IMR-90 (cell line): Measurements from ENCODE around the gene PPP2R2D. TPM values are rescaled to one million over a fixed set of nuclear protein-coding genes. Genes with fewer than 3 reads are reported as not detected.

Source experiments
- ATAC-seq: fragments of 200-7000 bp; cut with Tn5 transposase; 2 replicates; pipeline ENCODE4 v1.9.1; 2020; ENCODE audit warnings: low read depth, mild to moderate bottlenecking, moderate library complexity
- BruUV-seq: library from RNA; stranded (reverse); fragments of 400-500 nt; replicated peaks from 2 replicates; lab custom pipeline; 2021; lab: Mats Ljungman, UMichigan
- CTCF ChIA-PET: fragments of 300-600 bp; formaldehyde crosslinking; extraction: SDS; loops from one replicate; lab custom pipeline; 2021; ENCODE audit warnings: antibody characterized with exemption; lab: Yijun Ruan, JAX
- POLR2A ChIA-PET: fragments of 300-600 bp; sonication (Branson Sonifier 250); formaldehyde crosslinking; loops from one replicate; lab custom pipeline; 2022; ENCODE audit warnings: antibody characterized with exemption; ENCODE audit not compliant: unreplicated experiment; lab: Charles Lee
- DNase-seq: peaks from one replicate; pipeline ENCODE4 v3.0.0; 2013
- H2AFZ ChIP-seq: replicated peaks from 2 replicates; pipeline ENCODE3; 2013; ENCODE audit warnings: low read length, mild to moderate bottlenecking; ENCODE audit not compliant: poor library complexity
- H2AK5ac ChIP-seq: 2 replicates; pipeline ENCODE4 v1.6.1; 2013; ENCODE audit warnings: low read depth, low read length, inconsistent platforms
- H2AK9ac ChIP-seq: replicated peaks from 2 replicates; pipeline ENCODE3; 2013; ENCODE audit warnings: mild to moderate bottlenecking, low read depth, low read length, moderate library complexity; ENCODE audit not compliant: poor library complexity
- H2BK120ac ChIP-seq: 2 replicates; pipeline ENCODE4 v1.6.1; 2013; ENCODE audit warnings: low read depth, low read length, inconsistent platforms
- H2BK15ac ChIP-seq: 3 replicates; pipeline ENCODE4 v1.6.1; 2013; ENCODE audit warnings: low read depth, low read length, inconsistent platforms
- H2BK20ac ChIP-seq: 2 replicates; pipeline ENCODE4 v1.6.1; 2013; ENCODE audit warnings: low read depth, mild to moderate bottlenecking, inconsistent platforms, low read length, moderate library complexity
- H2BK5ac ChIP-seq: 2 replicates; pipeline ENCODE4 v1.6.1; 2013; ENCODE audit warnings: mild to moderate bottlenecking, low read depth, low read length, inconsistent platforms; ENCODE audit not compliant: poor library complexity, severe bottlenecking
- H3K14ac ChIP-seq: replicated peaks from 2 replicates; pipeline ENCODE4 v1.6.1; 2013; ENCODE audit warnings: low read depth, low read length, inconsistent platforms
- H3K18ac ChIP-seq: 2 replicates; pipeline ENCODE4 v1.6.1; 2013; ENCODE audit warnings: low read depth, low read length, control low read depth
- H3K23ac ChIP-seq: 2 replicates; pipeline ENCODE4 v1.6.1; 2013; ENCODE audit warnings: low read depth, low read length, inconsistent platforms
- H3K27ac ChIP-seq: 2 replicates; pipeline ENCODE4 v1.5.1; 2013; ENCODE audit warnings: mild to moderate bottlenecking, control low read depth, low read length; ENCODE audit not compliant: insufficient read depth
- H3K27me3 ChIP-seq: 2 replicates; pipeline ENCODE4 v1.6.1; 2013; ENCODE audit warnings: low read length; ENCODE audit not compliant: control insufficient read depth, insufficient read depth
- H3K36me3 ChIP-seq: 2 replicates; pipeline ENCODE4 v1.6.1; 2013; ENCODE audit warnings: low read length, mixed read lengths; ENCODE audit not compliant: control insufficient read depth, insufficient read depth
- H3K4ac ChIP-seq: 2 replicates; pipeline ENCODE4 v1.6.1; 2013; ENCODE audit warnings: low read depth, low read length, inconsistent platforms
- H3K4me1 ChIP-seq: 2 replicates; pipeline ENCODE4 v1.6.1; 2013; ENCODE audit warnings: low read length, mixed read lengths; ENCODE audit not compliant: control insufficient read depth, insufficient read depth
- H3K4me2 ChIP-seq: 2 replicates; pipeline ENCODE4 v1.6.1; 2013; ENCODE audit warnings: low read depth, mild to moderate bottlenecking, control low read depth, low read length, moderate library complexity
- H3K4me3 ChIP-seq: 2 replicates; pipeline ENCODE4 v1.5.1; 2013; ENCODE audit warnings: low read depth, mild to moderate bottlenecking, control low read depth, low read length, moderate library complexity; ENCODE audit not compliant: insufficient read depth
- H3K56ac ChIP-seq: 2 replicates; pipeline ENCODE4 v1.6.1; 2013; ENCODE audit warnings: low read length, inconsistent platforms; ENCODE audit not compliant: insufficient read depth; ENCODE audit errors: extremely low read depth
- H3K79me1 ChIP-seq, 2 experiments: 2 replicates each; pipeline ENCODE4 v1.6.1; 2013; ENCODE audit warnings: low read length in 2 of 2, inconsistent platforms in 1 of 2, low read depth in 1 of 2
- H3K9ac ChIP-seq: 2 replicates; pipeline ENCODE4 v1.6.1; 2013; ENCODE audit warnings: low read depth, low read length, control low read depth
- H3K9me1 ChIP-seq: 2 replicates; pipeline ENCODE4 v1.6.1; 2013; ENCODE audit warnings: low read length, inconsistent platforms; ENCODE audit not compliant: insufficient read depth
- H3K9me3 ChIP-seq: 2 replicates; pipeline ENCODE4 v1.6.1; 2013; ENCODE audit warnings: low read length; ENCODE audit not compliant: control insufficient read depth, insufficient read depth
- H4K20me1 ChIP-seq: 2 replicates; pipeline ENCODE4 v1.6.1; 2013; ENCODE audit warnings: low read length, inconsistent platforms; ENCODE audit not compliant: insufficient read depth
- H4K5ac ChIP-seq: 2 replicates; pipeline ENCODE4 v1.6.1; 2013; ENCODE audit warnings: mild to moderate bottlenecking, low read depth, low read length, control low read depth
- H4K8ac ChIP-seq, 2 experiments: 2 replicates each; pipeline ENCODE4 v1.6.1; 2013; ENCODE audit warnings: low read depth in 2 of 2, low read length in 2 of 2, control low read depth in 1 of 2, inconsistent platforms in 1 of 2
- H4K91ac ChIP-seq: 2 replicates; pipeline ENCODE4 v1.6.1; 2013; ENCODE audit warnings: low read depth, low read length, inconsistent platforms; ENCODE audit not compliant: insufficient read depth
- CHD1 ChIP-seq: IDR thresholded peaks from 2 replicates; pipeline ENCODE4 v1.6.1; 2012; ENCODE audit warnings: low read depth, low read length, improper control_type of control experiment
- ELK1 ChIP-seq: fragments of 150-350 bp; IDR thresholded peaks from 2 replicates; pipeline ENCODE4 v1.6.1; 2016; ENCODE audit warnings: low read depth, mild to moderate bottlenecking, low read length, moderate library complexity, borderline replicate concordance
- FOS ChIP-seq: fragments of 150-350 bp; IDR thresholded peaks from 2 replicates; pipeline ENCODE4 v1.6.1; 2016; ENCODE audit warnings: low read depth, low read length
- MAFK ChIP-seq: IDR thresholded peaks from 2 replicates; pipeline ENCODE4 v1.6.1; 2012; ENCODE audit warnings: low read depth, low read length, improper control_type of control experiment
- MAZ ChIP-seq: IDR thresholded peaks from 2 replicates; pipeline ENCODE4 v1.6.1; 2012; ENCODE audit warnings: low read depth, mild to moderate bottlenecking, low read length, improper control_type of control experiment, moderate library complexity, borderline replicate concordance
- MXI1 ChIP-seq: IDR thresholded peaks from 2 replicates; pipeline ENCODE4 v1.6.1; 2012; ENCODE audit warnings: low read depth, mild to moderate bottlenecking, low read length, moderate library complexity, borderline replicate concordance
- NFE2L2 ChIP-seq: fragments of 150-350 bp; IDR thresholded peaks from 2 replicates; pipeline ENCODE4 v1.6.1; 2016; ENCODE audit warnings: low read depth, mild to moderate bottlenecking, low read length
- POLR2A ChIP-seq: IDR thresholded peaks from 2 replicates; pipeline ENCODE4 v1.6.1; 2012; ENCODE audit warnings: mild to moderate bottlenecking, low read depth, low read length
- RAD21 ChIP-seq: IDR thresholded peaks from 2 replicates; pipeline ENCODE4 v1.6.1; 2012; ENCODE audit warnings: low read length, improper control_type of control experiment
- RCOR1 ChIP-seq: IDR thresholded peaks from 2 replicates; pipeline ENCODE4 v1.6.1; 2012; ENCODE audit warnings: mild to moderate bottlenecking, low read length, improper control_type of control experiment; ENCODE audit not compliant: insufficient replicate concordance
- RFX5 ChIP-seq: IDR thresholded peaks from 2 replicates; pipeline ENCODE4 v1.8.0; 2012; ENCODE audit warnings: low read depth, mild to moderate bottlenecking, low read length, moderate library complexity
- SMC3 ChIP-seq: fragments of 150-350 bp; IDR thresholded peaks from 2 replicates; pipeline ENCODE4 v1.6.1; 2016; ENCODE audit warnings: low read depth, mild to moderate bottlenecking, antibody characterized with exemption, low read length, moderate library complexity
- WGBS, 2 experiments: methylation state at CpG; one replicate each; pipeline versions ENCODE4 v1.1.5 to v1.1.7; 2013; ENCODE audit warnings: missing lambda C conversion rate in 2 of 2; ENCODE audit not compliant: insufficient read length in 1 of 2; ENCODE audit errors: extremely low coverage in 2 of 2; 5-methylcytosine and 5-hydroxymethylcytosine counted together
- dilution Hi-C: fragments of 300-500 bp; cut with HindIII; formaldehyde crosslinking; loops from one replicate; pipeline ENCODE4 v1.14.3; 2018; ENCODE audit warnings: low sequenced_read_pairs; ENCODE audit not compliant: unreplicated experiment
- in situ Hi-C: fragments of 300-500 bp; cut with MboI; formaldehyde crosslinking; loops from 3 replicates; pipeline ENCODE4 v1.14.3; 2019; ENCODE audit warnings: low sequenced_read_pairs, inconsistent platforms, mixed read lengths
- intact Hi-C: fragments of 100-400 bp; cut with micrococcal nuclease; formaldehyde crosslinking; loops from 2 replicates; pipeline ENCODE4 v1.10.0; 2022
- polyA plus RNA-seq, 3 experiments: library from polyadenylated mRNA; depleted of rRNA; stranded (reverse); fragments of >200 nt; gene quantifications; 2 replicates each; pipeline ENCODE4 v1.2.3, GENCODE V29; 2012; ENCODE audit warnings: low replicate concordance in 1 of 3
- total RNA-seq: library from RNA; depleted of rRNA; stranded (reverse); fragments of >200 nt; gene quantifications from 2 replicates; pipeline ENCODE4 v1.2.3, GENCODE V29; 2012
- TF ChIP-seq, protein P1 (sequence below): conservative IDR thresholded peaks from 2 replicates; pipeline ENCODE4 v1.5.1; 2012; ENCODE audit warnings: mild to moderate bottlenecking, low read depth, low read length, improper control_type of control experiment
- TF ChIP-seq, protein P2 (sequence below): fragments of 150-350 bp; IDR thresholded peaks from 2 replicates; pipeline ENCODE4 v1.6.1; 2017; ENCODE audit warnings: mild to moderate bottlenecking, antibody characterized with exemption, low read length, low read depth

The PPP2R2D gene
- total and polyA plus RNA-seq, 2 of the 4 experiments (the other 2 are of a cell fraction), result 22.8 to 23.8 TPM

DNA sequence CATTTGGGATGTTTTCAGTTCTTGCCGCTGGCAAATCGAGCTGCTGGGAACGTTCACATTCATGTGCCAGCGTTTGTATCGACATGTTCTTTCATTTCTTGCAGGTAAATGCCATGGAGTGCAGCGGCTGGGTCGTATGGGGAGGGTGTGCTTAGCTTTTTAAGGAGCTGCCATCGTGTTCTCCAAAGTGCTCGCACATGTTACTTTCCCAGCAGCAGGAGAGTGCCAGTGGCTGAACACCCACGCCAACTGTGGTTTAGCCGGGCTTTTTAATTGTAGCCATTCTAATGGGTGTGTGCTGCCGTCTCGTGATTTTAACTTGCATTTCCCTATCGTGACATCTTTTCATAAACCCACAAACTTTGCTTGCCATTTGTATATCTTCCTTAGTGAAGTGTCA lies 92.5 kb downstream of the PPP2R2D start:
- Histone ChIP-seq H2BK120ac (no peak overlapping the region), H3K4me3 (no peak overlapping the region), H3K18ac (no peak overlapping the region), H3K14ac (no peak overlapping the region), H3K4me1 (peaks cover 17% of the 10 kb centered on the region), H3K4me2 (no peak overlapping the region), H3K56ac (no peak overlapping the region), H4K8ac (no peak overlapping the region), H4K20me1 (no peaks in the 10 kb centered on the region), H3K27me3 (no peaks in the 10 kb centered on the region), H2AK9ac (no peak overlapping the region), H2BK5ac (no peak overlapping the region), H3K9me1 (peaks cover 6% of the 10 kb centered on the region; the same call in 1 of the 2 replicates), H2BK20ac (no peak overlapping the region), H3K9ac (no peak overlapping the region), H3K36me3 (no peaks in the 10 kb centered on the region), H4K5ac (no peak overlapping the region), H2AFZ (no peak overlapping the region), H2BK15ac (no peak overlapping the region), H2AK5ac (no peak overlapping the region), H3K27ac (no peak overlapping the region), H3K79me1 (no peaks in the 10 kb centered on the region), H3K4ac (no peak overlapping the region), H4K91ac (no peak overlapping the region), H3K23ac (no peak overlapping the region), H3K9me3 (no peaks in the 10 kb centered on the region)
- WGBS, 2 experiments, result no CpG with 5 or more reads among the region's 14 CpGs
- ATAC-seq, result no peak
- no peak for DNase-seq
- ChIA-PET CTCF (interaction anchor here (1.3 kb wide), 1 partner anchor 9 kb away, joined by 4 read pairs; no protein-coding TSS in a partner anchor), POLR2A (no interaction called here)
- in situ Hi-C loops (no loop called here), intact Hi-C loops (no loop called here), dilution Hi-C loops (no loop called here)
- no peak for TF ChIP-seq SMC3
- TF ChIP-seq, protein P1, sequence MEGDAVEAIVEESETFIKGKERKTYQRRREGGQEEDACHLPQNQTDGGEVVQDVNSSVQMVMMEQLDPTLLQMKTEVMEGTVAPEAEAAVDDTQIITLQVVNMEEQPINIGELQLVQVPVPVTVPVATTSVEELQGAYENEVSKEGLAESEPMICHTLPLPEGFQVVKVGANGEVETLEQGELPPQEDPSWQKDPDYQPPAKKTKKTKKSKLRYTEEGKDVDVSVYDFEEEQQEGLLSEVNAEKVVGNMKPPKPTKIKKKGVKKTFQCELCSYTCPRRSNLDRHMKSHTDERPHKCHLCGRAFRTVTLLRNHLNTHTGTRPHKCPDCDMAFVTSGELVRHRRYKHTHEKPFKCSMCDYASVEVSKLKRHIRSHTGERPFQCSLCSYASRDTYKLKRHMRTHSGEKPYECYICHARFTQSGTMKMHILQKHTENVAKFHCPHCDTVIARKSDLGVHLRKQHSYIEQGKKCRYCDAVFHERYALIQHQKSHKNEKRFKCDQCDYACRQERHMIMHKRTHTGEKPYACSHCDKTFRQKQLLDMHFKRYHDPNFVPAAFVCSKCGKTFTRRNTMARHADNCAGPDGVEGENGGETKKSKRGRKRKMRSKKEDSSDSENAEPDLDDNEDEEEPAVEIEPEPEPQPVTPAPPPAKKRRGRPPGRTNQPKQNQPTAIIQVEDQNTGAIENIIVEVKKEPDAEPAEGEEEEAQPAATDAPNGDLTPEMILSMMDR, result no peak
- TF ChIP-seq, protein P2, sequence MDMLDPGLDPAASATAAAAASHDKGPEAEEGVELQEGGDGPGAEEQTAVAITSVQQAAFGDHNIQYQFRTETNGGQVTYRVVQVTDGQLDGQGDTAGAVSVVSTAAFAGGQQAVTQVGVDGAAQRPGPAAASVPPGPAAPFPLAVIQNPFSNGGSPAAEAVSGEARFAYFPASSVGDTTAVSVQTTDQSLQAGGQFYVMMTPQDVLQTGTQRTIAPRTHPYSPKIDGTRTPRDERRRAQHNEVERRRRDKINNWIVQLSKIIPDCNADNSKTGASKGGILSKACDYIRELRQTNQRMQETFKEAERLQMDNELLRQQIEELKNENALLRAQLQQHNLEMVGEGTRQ, result no peak
- TF ChIP-seq MAZ, result no peak
- TF ChIP-seq RFX5, result no peak
- TF ChIP-seq MAFK, result no peak
- no peak for TF ChIP-seq FOS
- no peak for TF ChIP-seq MXI1
- TF ChIP-seq ELK1, result no peak
- TF ChIP-seq NFE2L2, result no peak
- no peak for TF ChIP-seq RCOR1
- no peak for TF ChIP-seq RAD21
- TF ChIP-seq CHD1, result no peak
- no peak for TF ChIP-seq POLR2A
- no TSS peak for BruUV-seq
